Stimulated activated CD4-positive, alpha-beta T cell treated with anti-CD3 and anti-CD28 coated beads, Interleukin-4, amount 100 ng/mL, for 24 hours (primary cell): Measurements from ENCODE around the gene DAZAP1.
"Not testable (repeated sequence)": the region's sequence is repeated elsewhere in the genome, so short reads cannot be mapped to it uniquely, and the experiment has no call there.

ENCODE experiments used
- DNase-seq: peaks from one replicate; pipeline ENCODE4 v3.0.0-alpha.2; 2020

Gene DAZAP1

DNA sequence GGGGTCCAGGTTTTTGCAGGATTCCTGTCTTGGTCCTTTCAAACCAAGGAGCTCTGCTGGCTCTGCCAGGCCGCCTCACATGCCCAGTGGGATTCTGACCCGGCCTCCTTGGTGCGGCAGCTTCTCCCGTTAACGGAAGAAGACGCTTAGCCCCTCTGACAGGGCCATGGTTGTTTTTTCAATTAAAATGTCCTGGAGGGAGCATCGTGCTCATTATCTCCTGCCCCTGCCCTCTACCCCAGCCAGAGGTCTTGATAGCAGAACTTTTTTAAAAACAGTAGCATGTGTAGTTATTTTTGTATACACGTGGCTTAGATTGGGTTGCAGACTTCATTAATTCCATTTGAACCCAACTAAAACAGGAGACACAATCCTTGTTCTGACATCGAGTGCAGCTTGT lies 19.4 kb downstream of the DAZAP1 start:
- DNase-seq, result no peak

DNA sequence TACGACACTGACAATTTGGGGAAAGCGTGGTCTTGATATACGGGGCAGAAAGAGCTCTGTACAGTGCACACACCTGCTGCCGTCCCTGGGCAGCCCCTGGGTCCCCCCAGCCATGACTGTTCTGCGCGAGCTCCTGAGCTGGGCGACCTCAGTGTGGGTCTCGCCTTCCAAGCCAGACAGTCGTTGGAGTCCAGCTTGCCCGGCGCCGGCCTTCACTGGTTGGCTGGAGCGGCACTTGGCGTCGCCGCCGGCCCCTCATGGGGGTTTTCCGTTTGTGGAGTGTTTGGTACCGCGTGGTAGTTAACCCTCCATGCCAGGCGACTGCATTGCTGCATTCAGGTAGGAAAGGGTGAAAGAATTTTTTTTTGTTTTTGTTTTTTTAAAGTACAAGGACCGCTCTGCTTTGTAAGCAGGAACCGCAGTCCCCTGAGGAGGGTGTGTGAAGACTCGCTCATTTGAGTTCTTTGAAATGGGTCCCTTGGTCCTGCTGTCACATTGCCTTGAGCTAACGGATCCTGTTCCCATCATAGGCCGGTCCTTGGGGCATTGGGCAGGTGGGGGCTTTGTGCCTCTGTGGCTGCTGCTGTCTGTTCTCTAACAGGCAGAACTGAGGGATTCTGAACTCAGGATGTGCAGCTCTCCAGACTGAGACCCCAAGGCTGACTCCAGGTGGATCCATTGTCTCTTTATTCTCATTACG lies 20.0 kb downstream of the DAZAP1 start:
- no peak for DNase-seq

DNA sequence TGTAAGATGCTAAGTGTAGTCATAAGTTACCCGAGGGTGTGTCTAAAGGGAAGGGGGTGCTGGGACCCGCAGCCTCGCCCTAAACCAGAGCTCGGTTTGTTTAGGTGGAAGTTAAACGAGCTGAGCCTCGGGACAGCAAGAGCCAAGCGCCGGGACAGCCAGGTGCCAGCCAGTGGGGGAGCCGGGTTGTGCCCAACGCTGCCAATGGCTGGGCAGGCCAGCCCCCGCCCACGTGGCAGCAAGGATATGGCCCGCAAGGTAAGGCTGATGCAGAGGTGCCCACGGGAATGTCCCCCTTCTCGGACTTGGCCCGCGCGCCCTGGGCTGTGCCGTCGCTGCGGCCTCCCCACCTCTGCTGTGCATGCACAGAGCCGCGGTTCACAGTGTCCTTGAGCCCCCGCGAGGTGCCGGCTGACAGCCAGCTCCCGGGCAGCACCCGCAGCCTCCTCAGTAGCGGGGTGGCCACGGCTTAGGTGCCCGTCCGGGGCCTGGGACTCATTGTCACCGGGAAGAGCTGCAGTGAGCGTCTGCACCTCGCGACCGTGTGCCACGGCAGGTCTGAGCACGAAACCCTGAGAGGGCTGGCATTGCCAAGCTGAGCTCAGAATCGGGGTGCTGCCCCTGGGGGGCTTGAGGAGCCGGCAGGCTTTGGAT lies 21.5 kb downstream of the DAZAP1 start:
- DNase-seq, result no peak

DNA sequence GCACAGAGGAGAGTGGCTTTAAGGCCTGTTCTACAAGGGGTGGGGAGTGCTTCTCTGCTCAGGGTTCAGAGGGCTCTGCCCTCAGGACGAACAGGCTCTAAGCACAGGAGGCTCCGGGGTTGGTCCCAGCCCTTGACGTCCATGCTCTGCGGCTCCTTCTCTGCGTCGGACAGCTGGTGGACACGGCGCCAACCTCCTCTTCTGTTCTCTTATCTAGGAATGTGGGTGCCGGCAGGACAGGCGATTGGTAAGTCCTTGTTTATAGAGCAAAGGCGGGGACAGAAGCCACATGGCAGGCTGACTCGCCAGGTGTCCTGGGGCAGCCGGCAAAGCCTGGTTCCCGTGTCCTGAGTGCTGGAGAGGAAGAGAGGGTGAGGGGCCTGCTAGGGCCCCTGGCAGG lies 22.4 kb downstream of the DAZAP1 start:
- DNase-seq, result no peak

DNA sequence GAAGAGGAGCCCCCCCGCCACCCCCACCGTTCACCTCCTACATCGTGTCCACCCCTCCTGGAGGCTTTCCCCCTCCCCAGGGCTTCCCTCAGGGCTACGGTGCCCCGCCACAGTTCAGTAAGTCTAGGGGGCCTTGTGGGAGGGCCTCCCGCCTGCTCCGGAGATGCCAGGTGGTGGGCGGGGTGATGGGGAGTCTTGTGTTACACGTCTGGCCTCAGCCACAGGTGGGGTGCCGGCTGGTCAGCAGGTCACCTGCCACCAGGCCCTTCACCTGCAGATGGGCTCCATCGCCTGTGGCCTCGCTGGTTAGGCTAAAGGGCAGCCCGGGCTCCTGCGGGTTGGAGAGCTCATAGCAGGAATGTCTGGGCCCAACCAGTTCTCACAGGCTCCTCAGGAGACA lies 22.9 kb downstream of the DAZAP1 start:
- no peak for DNase-seq

DNA sequence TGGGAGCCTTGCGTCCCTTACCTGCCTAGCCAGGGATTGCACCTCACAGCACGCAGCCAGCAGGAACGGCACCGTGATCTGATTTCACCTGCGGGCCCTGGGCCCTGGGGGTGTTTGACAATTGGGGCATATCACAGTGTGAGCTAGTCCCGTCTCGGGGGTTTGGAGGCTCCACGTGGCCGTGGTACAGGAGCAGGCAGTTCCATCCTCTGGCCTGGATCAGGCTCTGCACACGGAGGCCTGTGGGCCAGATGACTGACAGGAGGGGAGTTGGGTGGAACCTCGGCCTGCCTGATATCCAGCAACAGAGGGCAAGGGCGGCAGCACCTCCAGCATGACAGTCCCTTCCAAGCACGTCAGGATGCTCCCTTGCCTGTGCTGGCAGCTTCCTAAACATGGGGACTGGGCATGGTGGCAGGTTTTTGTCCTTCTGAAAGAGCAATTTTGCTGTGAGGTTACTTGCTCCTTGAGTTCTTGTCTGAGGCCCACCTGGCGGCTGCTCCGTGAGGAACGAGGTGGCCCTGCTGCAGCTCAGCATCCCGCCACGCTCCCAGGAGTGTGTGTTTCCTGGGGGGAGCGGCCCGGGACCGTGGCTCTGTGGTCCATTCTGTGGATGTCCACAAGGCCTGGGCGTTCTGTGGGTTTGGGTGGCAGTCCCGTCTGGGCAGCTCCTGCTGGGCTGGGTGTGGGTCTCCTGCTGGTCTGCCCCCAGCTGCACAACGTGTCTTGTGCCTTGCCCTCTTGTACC lies 24.5 kb downstream of the DAZAP1 start:
- no peak for DNase-seq

DNA sequence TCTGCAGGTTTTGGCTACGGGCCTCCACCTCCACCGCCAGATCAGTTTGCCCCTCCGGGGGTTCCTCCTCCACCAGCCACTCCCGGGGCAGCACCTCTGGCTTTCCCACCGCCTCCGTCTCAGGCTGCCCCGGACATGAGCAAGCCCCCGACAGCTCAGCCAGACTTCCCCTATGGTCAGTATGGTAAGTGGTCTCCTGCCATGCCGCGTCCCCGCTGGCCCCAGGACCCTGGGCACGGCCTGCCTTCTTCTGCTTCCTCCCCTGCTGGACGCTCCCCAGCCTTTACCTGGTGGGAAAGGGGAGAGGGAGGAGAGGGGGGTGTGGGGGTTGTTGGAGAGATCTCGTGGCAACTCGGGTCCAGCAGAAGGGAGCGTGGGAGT lies 25.1 kb downstream of the DAZAP1 start:
- no peak for DNase-seq

DNA sequence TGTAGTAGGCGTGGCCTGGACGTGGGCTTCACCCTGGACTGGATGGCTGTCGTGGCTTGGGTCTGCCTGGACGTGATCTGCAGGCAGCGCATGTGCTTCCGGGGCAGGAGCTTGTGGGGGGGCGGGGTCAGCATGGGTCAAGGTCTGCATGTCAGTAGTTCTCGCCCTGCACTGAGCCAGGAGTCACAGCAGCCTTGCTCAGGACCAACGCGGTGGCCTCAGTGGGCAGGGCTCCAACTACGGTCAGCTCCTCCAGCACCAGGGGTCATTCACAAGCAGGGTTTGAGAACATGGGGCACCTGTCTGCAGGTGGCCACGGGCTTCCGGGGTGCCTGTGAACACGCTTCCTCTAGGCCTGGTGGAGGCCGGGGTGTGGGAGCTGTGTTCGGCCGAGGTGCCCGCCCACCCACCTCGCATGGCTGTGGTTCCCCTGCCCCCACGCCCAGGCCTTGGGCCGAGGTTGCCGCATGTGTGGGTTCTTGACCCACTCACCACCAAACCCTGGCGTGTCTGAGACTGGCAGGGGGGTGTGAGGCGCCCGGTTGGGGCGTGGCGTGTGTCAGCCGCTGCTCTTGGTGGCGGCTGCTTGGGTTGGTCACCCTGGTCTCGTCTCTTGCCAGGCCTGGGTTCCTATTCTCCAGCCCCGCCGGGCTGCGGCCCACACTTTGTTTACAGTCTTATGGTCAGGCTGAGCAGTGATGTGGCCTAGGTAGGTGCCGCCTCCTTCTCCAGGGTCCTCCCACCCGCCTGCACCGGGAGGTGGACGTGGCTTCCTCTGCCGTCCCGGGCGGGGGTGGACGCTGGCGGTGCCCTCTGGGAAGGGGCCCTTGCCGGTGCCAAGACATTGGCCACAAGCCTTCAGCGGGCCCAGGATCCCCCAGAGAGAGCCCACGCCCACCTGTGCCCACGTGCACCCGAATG lies 26.0 kb downstream of the DAZAP1 start:
- DNase-seq, result no peak

DNA sequence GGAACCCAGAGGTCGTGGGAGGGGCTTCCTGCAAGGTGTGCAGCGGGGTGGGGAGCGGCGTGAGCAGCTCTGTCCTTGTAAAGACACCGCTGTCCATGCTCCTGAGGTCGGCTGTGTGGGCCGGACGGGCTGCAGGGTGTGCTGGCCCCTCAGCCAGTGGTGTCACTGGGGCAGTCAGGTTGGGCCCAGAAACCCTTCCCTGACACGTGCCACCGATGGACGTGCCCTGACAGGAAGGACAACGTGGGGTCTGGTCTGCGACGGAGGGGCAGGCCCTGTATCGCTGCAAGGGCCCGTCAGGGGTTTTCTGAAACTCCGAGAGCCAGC lies 26.6 kb downstream of the DAZAP1 start:
- no peak for DNase-seq

DNA sequence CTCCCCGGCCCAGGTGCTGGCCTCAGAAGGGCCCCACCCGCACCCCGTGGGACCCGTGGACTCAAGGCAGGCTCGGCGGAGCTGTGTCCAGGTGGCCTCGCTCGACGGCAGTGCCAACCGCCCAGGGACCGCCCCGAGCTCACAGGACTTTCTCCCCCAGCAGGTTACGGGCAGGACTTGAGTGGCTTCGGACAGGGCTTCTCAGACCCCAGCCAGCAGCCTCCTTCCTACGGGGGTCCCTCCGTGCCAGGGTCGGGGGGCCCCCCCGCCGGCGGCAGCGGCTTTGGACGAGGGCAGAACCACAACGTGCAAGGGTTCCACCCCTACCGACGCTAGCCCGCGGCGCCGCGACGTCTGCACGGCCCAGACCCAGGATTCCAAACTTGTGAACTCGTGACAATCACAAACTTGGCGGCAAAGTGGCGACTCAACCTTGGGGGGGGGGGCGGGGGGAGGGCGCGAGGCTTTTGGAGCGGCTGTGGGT lies 27.2 kb downstream of the DAZAP1 start:
- no peak for DNase-seq

DNA sequence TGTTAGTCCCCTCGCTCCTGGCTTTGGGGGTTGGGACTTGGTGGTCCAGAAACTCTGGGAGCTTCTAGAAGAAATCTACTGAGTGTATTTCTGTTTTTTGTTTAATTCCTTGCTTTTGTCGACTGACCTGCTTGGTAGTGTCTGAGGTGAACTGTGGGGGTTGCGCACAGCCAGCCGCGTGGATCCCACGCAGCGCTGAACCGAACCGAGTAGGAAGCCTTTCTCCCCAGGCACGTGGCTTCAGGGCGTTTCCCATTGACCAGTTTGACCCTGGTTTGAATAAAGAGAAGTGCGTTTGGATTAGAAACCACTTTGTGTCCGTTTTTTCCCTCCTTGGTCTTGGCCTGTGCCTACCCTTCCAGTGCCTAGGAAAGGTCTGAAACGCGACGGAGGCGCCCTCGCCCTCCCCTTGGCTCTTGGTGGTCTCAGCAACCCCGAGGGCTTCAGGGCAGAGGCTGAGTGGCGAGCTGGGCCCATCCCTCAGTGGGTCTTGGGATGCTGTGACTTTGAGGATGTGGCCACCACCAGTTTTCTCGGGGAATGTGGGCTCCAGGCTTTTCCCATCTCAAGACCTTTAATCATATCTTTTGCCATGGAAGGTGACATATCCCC lies 28.1 kb downstream of the DAZAP1 start:
- DNase-seq, result no peak

DNA sequence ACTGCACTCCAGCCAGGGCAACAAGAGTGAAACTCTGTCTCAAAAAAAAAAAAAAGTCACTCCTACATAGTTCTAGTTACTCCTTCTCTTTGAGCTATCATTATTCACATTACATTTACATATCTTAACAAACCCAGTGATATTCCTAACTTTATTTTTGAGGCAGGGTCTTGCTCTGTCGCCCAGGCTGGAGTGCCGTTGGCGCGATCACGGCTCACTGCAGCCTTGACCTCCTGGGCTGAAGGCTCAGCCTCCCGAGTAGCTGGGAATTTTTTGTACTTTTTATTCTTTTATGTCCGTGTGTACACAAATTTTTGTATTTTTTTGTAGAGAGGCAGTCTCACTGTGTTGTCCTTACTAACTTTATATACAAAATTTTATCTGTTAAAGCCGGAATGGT lies 30.2 kb downstream of the DAZAP1 start:
- DNase-seq, result no peak

DNA sequence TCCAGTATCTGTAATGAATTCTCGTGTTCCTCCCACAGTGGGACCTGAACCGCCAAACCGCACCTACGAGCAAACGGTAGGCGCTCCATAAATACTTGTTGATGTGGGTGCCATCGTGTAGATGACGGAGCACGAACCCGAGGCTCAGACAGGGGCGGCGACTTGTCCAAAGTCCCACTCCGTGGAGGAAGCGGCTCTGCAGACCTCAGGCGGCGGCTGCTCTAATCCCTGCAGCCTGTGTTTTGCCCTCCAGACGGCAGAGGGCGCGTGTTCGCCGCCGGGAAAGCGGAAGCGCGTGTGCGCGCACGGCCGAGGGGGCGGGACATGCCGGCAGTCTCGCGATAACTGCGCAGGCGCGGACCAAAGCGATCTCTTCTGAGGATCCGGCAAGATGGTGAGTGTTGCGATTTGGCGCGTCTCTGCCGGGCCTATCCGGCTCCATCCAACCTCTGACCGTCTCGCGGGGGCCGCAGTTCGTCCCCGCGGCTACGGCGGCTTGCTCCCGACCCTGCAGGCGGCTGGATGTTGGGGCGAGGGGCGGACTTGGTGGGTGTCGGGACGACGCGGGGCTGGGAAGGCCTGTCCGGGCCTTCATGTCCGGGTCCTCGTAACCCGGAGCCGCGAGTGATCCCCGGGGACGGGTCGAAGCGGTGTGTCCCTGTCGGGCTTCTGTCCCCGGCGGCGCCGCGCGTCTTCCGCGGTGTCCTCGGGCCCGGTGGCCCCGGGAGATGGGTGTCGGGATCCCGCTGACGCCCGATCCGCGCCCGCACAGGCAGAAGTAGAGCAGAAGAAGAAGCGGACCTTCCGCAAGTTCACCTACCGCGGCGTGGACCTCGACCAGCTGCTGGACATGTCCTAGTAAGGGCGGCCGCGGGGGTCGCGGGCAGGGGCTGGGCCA lies 30.9 kb downstream of the DAZAP1 start, which contains the start of gene RPS15:
Gene RPS15 (plus strand): TSS at position 362 of the 898 bp plus-strand sequence. CDS start 30 bp downstream, at position 392.
- peak; percentile 97 for DNase-seq

DNA sequence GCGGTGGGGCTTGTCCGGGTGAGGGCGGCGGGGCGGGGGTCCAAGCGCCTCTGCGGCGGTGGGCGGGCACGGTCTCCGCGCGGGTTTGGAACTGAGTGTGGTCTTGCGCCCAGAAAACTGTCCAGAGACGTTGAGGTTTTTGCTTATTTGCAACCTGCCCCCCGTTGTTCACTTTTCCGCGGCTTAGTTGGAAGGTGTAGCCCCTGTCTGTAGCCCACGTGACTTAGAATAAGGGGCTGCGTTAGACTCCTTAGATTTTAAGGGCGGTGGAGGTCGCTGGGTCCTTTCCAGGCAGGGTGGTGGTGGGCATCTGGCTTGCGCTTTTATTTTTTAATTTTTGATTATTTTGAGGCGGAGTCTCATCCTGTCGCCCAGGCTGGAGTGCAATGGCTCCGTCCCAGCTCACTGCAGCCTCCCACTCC lies 31.6 kb downstream of the DAZAP1 start:
- no peak for DNase-seq

DNA sequence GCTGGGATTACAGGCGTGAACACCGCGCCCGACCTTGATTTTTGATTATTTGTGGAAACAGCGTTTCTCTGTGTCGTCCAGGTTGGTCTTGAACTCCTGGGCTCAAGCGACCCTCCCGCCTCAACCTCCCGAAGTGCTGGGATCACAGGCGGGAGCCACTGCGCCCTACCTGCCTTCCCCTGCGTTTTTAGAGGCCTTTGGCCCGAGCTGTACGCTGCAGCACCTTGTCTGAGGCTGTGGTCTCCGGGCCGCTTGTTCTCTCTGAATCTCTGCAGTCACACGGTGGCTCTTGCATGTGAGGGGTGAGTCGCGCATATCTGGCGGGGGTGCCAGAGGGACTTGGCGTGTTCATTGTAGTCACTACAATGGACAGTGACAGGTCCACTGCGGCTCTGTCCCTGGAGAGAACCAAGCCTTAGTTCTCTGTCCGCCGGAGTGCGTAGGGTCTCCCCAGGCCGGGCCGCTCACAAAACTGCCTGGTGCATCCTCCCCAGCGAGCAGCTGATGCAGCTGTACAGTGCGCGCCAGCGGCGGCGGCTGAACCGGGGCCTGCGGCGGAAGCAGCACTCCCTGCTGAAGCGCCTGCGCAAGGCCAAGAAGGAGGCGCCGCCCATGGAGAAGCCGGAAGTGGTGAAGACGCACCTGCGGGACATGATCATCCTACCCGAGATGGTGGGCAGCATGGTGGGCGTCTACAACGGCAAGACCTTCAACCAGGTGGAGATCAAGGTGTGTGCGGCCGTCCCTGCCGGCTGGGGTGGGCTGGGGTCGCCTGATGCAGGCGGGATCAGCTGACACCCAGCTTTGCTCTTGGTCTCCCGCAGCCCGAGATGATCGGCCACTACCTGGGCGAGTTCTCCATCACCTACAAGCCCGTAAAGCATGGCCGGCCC lies 32.4 kb downstream of the DAZAP1 start:
- DNase-seq, result not testable (repeated sequence)

DNA sequence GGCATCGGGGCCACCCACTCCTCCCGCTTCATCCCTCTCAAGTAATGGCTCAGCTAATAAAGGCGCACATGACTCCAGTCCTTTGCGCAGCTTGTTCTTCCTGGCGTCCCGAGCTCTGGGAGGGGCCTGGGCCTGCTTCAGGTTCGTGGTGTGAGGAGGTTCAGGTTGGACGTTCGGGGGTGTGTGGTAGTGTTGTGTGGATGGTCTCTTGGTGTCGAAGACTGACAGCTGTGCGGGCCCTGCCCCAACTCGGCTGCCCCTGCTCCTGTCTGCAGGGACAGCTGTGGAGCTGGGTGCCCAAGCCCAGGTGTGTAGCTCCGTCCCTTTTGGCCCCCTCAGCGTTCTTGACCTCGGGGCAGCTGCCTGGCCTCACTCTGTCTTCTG lies 33.0 kb downstream of the DAZAP1 start:
- DNase-seq, result no peak

DNA sequence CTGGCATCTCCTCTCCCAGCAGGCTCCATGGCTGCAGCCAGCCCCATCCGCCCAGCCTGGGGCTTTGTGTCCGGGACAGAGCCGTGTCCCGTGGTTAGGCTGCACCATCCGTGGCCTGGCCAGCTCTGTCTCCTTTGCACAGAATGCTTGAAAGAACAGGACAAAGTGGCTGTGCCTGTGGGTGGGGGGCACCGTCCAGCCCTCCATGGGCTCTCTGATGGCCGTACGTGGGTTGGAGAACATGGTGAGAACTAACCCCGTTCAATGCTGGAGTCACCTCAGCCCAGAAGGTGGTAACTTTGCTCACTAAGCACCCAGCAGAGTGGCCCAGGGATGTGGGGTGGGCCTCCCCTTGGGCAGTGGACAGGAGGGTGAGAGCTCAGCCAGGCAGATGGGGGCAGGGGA lies 33.6 kb downstream of the DAZAP1 start:
- no peak for DNase-seq

DNA sequence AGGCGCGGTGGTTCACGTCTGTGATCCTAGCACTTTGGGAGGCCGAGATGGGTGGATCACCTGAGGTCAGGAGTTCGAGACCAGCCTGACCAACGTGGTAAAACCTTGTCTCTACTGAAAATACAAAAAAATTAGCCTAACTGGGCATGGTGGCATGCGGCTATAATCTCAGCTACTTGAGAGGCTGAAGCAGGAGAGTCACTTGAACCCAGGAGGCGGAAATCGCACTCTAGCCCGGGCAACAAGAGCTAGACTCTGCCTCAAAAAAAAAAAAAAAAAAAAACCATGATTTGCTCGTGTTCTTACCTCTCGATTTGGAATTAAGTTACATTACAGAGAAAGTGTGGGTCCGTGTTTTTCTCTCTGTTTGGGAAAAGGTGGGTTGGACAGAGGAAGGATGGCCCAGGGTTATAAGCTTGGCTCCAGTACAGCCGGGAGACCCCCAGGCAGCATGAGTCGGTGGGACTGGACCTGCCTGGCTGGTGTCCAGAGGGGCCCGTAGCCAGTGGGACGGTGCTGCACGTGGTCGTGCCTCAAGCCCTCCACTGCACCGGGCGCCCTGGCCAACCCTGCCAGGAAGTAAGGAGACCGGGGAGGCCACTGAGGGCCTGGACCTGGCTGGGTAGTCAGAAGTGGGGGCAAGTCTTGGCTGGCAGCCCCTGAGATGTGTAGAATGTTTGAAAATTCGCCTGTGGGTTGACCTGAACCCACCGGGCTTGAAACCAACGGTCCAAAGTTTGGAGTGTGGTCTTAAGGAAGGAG lies 34.5 kb downstream of the DAZAP1 start:
- DNase-seq, result no peak

DNA sequence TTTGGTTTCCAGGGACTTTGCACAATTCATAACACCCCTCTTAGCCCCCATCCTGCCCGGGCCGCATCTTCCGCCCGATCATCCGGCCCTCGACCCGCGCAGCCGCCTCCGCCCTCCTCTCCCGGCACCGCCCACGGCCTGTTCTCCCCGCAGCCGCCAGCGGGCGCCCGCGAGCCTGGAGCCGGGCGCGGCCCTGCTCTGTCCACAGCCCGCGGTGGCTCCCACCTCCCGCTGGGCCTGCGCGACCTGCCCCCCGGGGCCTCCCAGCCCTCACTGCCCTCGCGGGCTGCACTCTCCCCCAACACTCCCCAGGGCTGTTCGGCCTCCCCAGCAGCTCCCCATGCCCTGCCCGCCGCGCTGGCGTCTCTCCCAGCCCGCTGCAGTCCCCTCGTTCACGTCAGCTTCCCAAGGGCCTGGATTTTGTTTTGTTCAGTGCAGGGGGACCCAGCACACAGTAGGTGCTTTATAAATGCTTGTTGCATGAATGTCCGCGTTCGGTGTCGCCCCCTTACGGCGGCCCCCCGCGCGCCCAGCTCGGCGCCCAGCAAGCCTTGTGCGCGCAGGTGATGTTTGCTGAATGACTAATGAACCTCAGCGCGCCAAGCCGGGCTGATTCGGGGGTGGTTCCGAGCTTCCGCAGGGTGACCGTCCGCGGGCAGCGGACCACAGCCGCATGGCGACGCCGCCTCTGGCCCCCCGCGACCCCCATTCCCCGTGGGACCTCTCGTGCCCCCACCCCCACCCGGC lies 38.0 kb downstream of the DAZAP1 start:
- peak; percentile 77 for DNase-seq
